ENCODE data around the gene TSFM. TPM values are rescaled to one million over a fixed set of nuclear protein-coding genes. Genes with fewer than 3 reads are reported as not detected.

Gene TSFM
- total RNA-seq, 2 experiments from 2014 or later, result 46.3 to 47.3 TPM

- ChIA-PET POLR2A (interaction anchor here (0.6 to 1.2 kb wide), 3 partner anchors 12 to 329 kb away, joined by 3 to 4 read pairs (median 3); no protein-coding TSS in a partner anchor), CTCF (interaction anchor here (1.2 to 1.5 kb wide), 3 partner anchors 13 to 24 kb away, joined by 3 to 4 read pairs (median 4); no protein-coding TSS in a partner anchor)
- ATAC-seq (no peak), DNase-seq (no peak)
- intact Hi-C loops (cut with micrococcal nuclease), result no loop called here
- H3K9me3 Mint-ChIP-seq, result no peaks in the 10 kb centered on the region
- no peak for TF ChIP-seq CTCF (IDR thresholded peaks at IDR 0.05)
- H3K27ac Mint-ChIP-seq, result peak overlapping the region; percentile 46
- H3K27me3 Mint-ChIP-seq, result no peaks in the 10 kb centered on the region
- peaks cover 27% of the 10 kb centered on the region for H3K4me1 Mint-ChIP-seq (ENCODE audit: low read depth)
- H3K4me3 Mint-ChIP-seq, result no peak overlapping the region
- peaks cover 20% of the 10 kb centered on the region for H3K36me3 Mint-ChIP-seq (ENCODE audit: low read depth)
These were observed 46.4 kb upstream of the TSFM start for GRCh38 chr12:57735952-57736740.

- DNase-seq, result no peak
- no peak for ATAC-seq
- Mint-ChIP-seq H3K36me3 (ENCODE audit: low read depth) (peaks cover 22% of the 10 kb centered on the region), H3K4me1 (ENCODE audit: low read depth) (peaks cover 30% of the 10 kb centered on the region), H3K27ac (peak overlapping the region; percentile 46), H3K27me3 (no peaks in the 10 kb centered on the region), H3K4me3 (no peak overlapping the region), H3K9me3 (no peaks in the 10 kb centered on the region)
- intact Hi-C loops (cut with micrococcal nuclease), result no loop called here
- POLR2A ChIA-PET, result interaction anchor here (0.6 to 0.8 kb wide), 3 partner anchors 12 to 330 kb away, joined by 3 read pairs; no protein-coding TSS in a partner anchor
- no peak for TF ChIP-seq CTCF (IDR thresholded peaks at IDR 0.05)
- CTCF ChIA-PET, result interaction anchor here (1.2 to 1.4 kb wide), 2 partner anchors 13 to 20 kb away, joined by 3 to 4 read pairs; no protein-coding TSS in a partner anchor
These were observed 45.7 kb upstream of the TSFM start for GRCh38 chr12:57736741-57737466.

- Mint-ChIP-seq H3K4me1 (ENCODE audit: low read depth) (peaks cover 34% of the 10 kb centered on the region), H3K27ac (no peak overlapping the region), H3K9me3 (no peaks in the 10 kb centered on the region), H3K36me3 (ENCODE audit: low read depth) (peaks cover 17% of the 10 kb centered on the region), H3K4me3 (no peak overlapping the region), H3K27me3 (no peaks in the 10 kb centered on the region)
- ChIA-PET POLR2A (interaction anchor here (0.6 kb wide), 1 partner anchor 18 kb away, joined by 3 read pairs; no protein-coding TSS in a partner anchor), CTCF (no interaction called here)
- intact Hi-C loops (cut with micrococcal nuclease), result no loop called here
- DNase-seq (no peak), ATAC-seq (no peak)
- TF ChIP-seq CTCF (IDR thresholded peaks at IDR 0.05), result no peak
These were observed 44.8 kb upstream of the TSFM start for GRCh38 chr12:57737467-57738460.

- Mint-ChIP-seq H3K4me1 (ENCODE audit: low read depth) (peaks cover 35% of the 10 kb centered on the region), H3K9me3 (no peaks in the 10 kb centered on the region), H3K27me3 (no peaks in the 10 kb centered on the region), H3K4me3 (peak within 1 kb of the TSS; percentile 98), H3K36me3 (ENCODE audit: low read depth) (peaks cover 14% of the 10 kb centered on the region), H3K27ac (peak within 1 kb of the TSS; percentile 69)
- no peak for TF ChIP-seq CTCF (IDR thresholded peaks at IDR 0.05)
- no peak for DNase-seq
- ChIA-PET POLR2A (no interaction called here), CTCF (interaction anchor here (1.0 to 1.3 kb wide), 2 partner anchors 18 to 155 kb away, joined by 3 read pairs; no protein-coding TSS in a partner anchor)
- ATAC-seq, result no peak
- intact Hi-C loops (cut with micrococcal nuclease), result no loop called here
These were observed 43.8 kb upstream of the TSFM start, which contains the start of gene AGAP2 for GRCh38 chr12:57738661-57739237. TSS of gene AGAP2 (minus strand) at chr12:57738742. CDS start at chr12:57738246, 496 bp downstream.
